GM21526 (cell line): Measurements from ENCODE around the gene POP4.
"Not testable (repeated sequence)": the region's sequence is repeated elsewhere in the genome, so short reads cannot be mapped to it uniquely, and the experiment has no call there.

Source experiments
- ATAC-seq: cut with Tn5 transposase; IDR thresholded peaks from one replicate; pipeline ENCODE4 v1.9.1; 2021; ENCODE audit warnings: moderate library complexity; ENCODE audit not compliant: unreplicated experiment, low FRiP score

Gene POP4

GRCh38 chr19:29605653-29606419 lies at the start of gene POP4:
Gene POP4, plus strand, starts transcription at chr19:29606283. Its CDS starts 36 bp downstream, at chr19:29606319.
- peak; percentile 76 for ATAC-seq

GRCh38 chr19:29559110-29559509 lies 47.0 kb upstream of the POP4 start:
- ATAC-seq = not testable (repeated sequence)

- no peak for ATAC-seq
Observed at GRCh38 chr19:29559743-29560142, 46.3 kb upstream of the POP4 start.

GRCh38 chr19:29560313-29561075 lies 45.6 kb upstream of the POP4 start:
- no peak for ATAC-seq

GRCh38 chr19:29561601-29562000 lies 44.5 kb upstream of the POP4 start:
- no peak for ATAC-seq

GRCh38 chr19:29562299-29563297 lies 43.5 kb upstream of the POP4 start:
- no peak for ATAC-seq

- ATAC-seq = no peak
Observed at GRCh38 chr19:29563486-29564101, 42.5 kb upstream of the POP4 start.

GRCh38 chr19:29564574-29565005 lies 41.5 kb upstream of the POP4 start:
- no peak for ATAC-seq

GRCh38 chr19:29565171-29565570 lies 40.9 kb upstream of the POP4 start:
- no peak for ATAC-seq

- no peak for ATAC-seq
Observed at GRCh38 chr19:29566496-29567054, 39.5 kb upstream of the POP4 start.

- ATAC-seq = no peak
Observed at GRCh38 chr19:29567366-29567915, 38.6 kb upstream of the POP4 start.

GRCh38 chr19:29568036-29569025 lies 37.8 kb upstream of the POP4 start:
- ATAC-seq = no peak

GRCh38 chr19:29569038-29569911 lies 36.8 kb upstream of the POP4 start:
- no peak for ATAC-seq

GRCh38 chr19:29571181-29571580 lies 34.9 kb upstream of the POP4 start:
- ATAC-seq = no peak

GRCh38 chr19:29573486-29573885 lies 32.6 kb upstream of the POP4 start:
- no peak for ATAC-seq

GRCh38 chr19:29574510-29574909 lies 31.6 kb upstream of the POP4 start:
- no peak for ATAC-seq

- ATAC-seq = no peak
Observed at GRCh38 chr19:29576046-29576606, 30.0 kb upstream of the POP4 start.
